ENCODE results near the gene LEMD1.

DNA sequence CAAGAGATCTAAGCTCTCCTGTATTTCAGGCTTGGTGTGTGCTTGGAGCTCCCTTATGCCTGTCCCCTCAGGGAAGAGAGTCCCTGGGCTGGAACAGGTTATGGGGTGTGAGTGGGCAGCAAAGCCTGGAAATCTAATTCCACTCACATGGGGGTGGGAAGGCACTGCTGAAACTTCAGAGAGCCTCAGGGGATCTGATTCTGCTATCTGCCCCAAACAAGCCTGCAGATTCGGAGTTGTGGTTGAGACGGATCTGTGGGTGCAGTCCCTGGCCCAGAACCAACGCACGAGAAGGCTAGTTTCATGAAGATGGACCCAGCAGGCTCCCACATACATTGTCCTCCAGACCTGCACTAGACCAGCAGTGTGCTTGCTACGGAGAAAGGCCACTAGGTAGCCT, 31.1 kb upstream of the LEMD1 start:
- TF ChIP-seq, protein P1, sequence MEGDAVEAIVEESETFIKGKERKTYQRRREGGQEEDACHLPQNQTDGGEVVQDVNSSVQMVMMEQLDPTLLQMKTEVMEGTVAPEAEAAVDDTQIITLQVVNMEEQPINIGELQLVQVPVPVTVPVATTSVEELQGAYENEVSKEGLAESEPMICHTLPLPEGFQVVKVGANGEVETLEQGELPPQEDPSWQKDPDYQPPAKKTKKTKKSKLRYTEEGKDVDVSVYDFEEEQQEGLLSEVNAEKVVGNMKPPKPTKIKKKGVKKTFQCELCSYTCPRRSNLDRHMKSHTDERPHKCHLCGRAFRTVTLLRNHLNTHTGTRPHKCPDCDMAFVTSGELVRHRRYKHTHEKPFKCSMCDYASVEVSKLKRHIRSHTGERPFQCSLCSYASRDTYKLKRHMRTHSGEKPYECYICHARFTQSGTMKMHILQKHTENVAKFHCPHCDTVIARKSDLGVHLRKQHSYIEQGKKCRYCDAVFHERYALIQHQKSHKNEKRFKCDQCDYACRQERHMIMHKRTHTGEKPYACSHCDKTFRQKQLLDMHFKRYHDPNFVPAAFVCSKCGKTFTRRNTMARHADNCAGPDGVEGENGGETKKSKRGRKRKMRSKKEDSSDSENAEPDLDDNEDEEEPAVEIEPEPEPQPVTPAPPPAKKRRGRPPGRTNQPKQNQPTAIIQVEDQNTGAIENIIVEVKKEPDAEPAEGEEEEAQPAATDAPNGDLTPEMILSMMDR (IDR thresholded peaks at IDR 0.05): no peak
- no peak for TF ChIP-seq POLR2A (IDR thresholded peaks at IDR 0.05)
